Heart left ventricle (tissue), 16 donors: ENCODE measurements around the gene DYNC1I2. TPM values are rescaled to one million over a fixed set of nuclear protein-coding genes. Genes with fewer than 3 reads are reported as not detected.

Experiments used
- ATAC-seq, 4 donors: fragments of 200-7000 bp; cut with Tn5 transposase; one replicate each; pipeline ENCODE4 v1.9.1; 2020 to 2022; ENCODE audit warnings: moderate library complexity in 4 of 4, mild to moderate bottlenecking in 3 of 4, moderate number of reproducible peaks in 1 of 4
- DNase-seq, 5 donors: peaks; one replicate each; pipeline ENCODE4 v3.0.0-alpha.2; 2020
- H3K27ac ChIP-seq, 12 donors: fragments of 200-600 bp; sonication (generic) in 4 of 12; one replicate each; pipeline versions ENCODE4 v1.5.0 to v1.8.0; 2016 to 2022; ENCODE audit warnings: mild to moderate bottlenecking in 2 of 12
- H3K27me3 ChIP-seq, 9 donors: fragments of 200-600 bp; sonication (generic) in 2 of 9; one replicate each; pipeline versions ENCODE4 v1.5.1 to v1.8.0; 2016 to 2022; ENCODE audit warnings: mild to moderate bottlenecking in 3 of 9
- H3K36me3 ChIP-seq, 9 donors: fragments of 200-600 bp; sonication (generic) in 2 of 9; one replicate each; pipeline versions ENCODE4 v1.5.0 to v1.8.0; 2018 to 2022; ENCODE audit warnings: mild to moderate bottlenecking in 2 of 9
- H3K4me1 ChIP-seq, 12 donors: fragments of 200-600 bp; sonication (generic) in 4 of 12; one replicate each; pipeline versions ENCODE4 v1.5.0 to v1.8.0; 2016 to 2022; ENCODE audit warnings: mild to moderate bottlenecking in 3 of 12
- H3K4me3 ChIP-seq, 12 donors: fragments of 200-600 bp; sonication (generic) in 4 of 12; one replicate each; pipeline versions ENCODE4 v1.5.0 to v1.8.0; 2017 to 2022; ENCODE audit warnings: mild to moderate bottlenecking in 9 of 12, moderate library complexity in 4 of 12
- H3K9me3 ChIP-seq, 12 donors: fragments of 200-600 bp; sonication (generic) in 4 of 12; one replicate each; pipeline versions ENCODE4 v1.5.0 to v1.8.0; 2016 to 2022; ENCODE audit warnings: mild to moderate bottlenecking in 1 of 12
- POLR2A ChIP-seq, 2 donors: fragments of 450-650 bp; IDR thresholded peaks; one replicate each; pipeline ENCODE4 v1.6.1; 2017; ENCODE audit warnings: antibody characterized with exemption in 2 of 2, mild to moderate bottlenecking in 2 of 2, moderate library complexity in 2 of 2
- WGBS, 4 donors: extraction: QIAGEN DNeasy Blood & Tissue Kit in 2 of 4; methylation state at CpG; one replicate each; pipeline versions ENCODE4 v1.1.5 to v1.1.7; 2013 to 2018; 5-methylcytosine and 5-hydroxymethylcytosine counted together
- intact Hi-C, 10 donors: fragments of 100-400 bp; cut with DNase I; formaldehyde crosslinking; loops; one replicate each; pipeline versions ENCODE4 v1.11.1 to v1.14.2; 2022
- polyA plus RNA-seq, 2 donors: library from polyadenylated mRNA; stranded (reverse); fragments of 200-250 nt; gene quantifications; one replicate each; pipeline ENCODE4 v1.2.3, GENCODE V29; 2013
- total RNA-seq, 9 donors: library from RNA; depleted of rRNA in 2 of 9; stranded (reverse); fragments of >200 nt in 2 of 9; fragmentation: NEBNext Ultra II Directional in 3 of 9; extraction: Animal tissue kit (Norgen Biotek cat#: 25700) in 3 of 9; gene quantifications; one replicate each; pipeline versions ENCODE4 v1.1.0 to v1.2.4, GENCODE V29; 2016 to 2023
- TF ChIP-seq, protein P1 (sequence below), 12 donors: fragments of 200-600 bp; sonication (generic) in 4 of 12; IDR thresholded peaks; one replicate each; pipeline versions ENCODE4 v1.5.0 to v1.8.0; 2018 to 2022; ENCODE audit warnings: antibody characterized with exemption in 12 of 12, mild to moderate bottlenecking in 5 of 12
- donor health status: ischemic (EF 13 %, LVEDD 7.1; RV severe dilation, severe dysfunction).
- donor health status: healthy with polysubstance abuse.
- donor health status: DM: no; HTN: yes; CAD: no.
- donor health status: DM: no; HTN: no; CAD: no.
- donor health status: ischemic (EF 25% LVEDD 6.9; RV normal size, moderate dysfunction).
- donor health status: ischemic (EF 25% LVEDD 5.7; RV mildly dilated, moderate dysfunction).
- donor health status: healthy.
- donor health status: DM: yes; HTN: yes; CAD: no.
- donor health status: ischemic (EF 35%, LVEDD 5.7; RV mildly dilated, moderate dysfunction).
- donor health status: nonischemic (EF 11% LVEDD 7.7; RV severe dilation, severe dysfunction).
- donor health status: DM: yes; HTN: yes; CAD: no.
- donor health status: PGD.
- donor health status: ischemic (EF 29% LVEDD 5.4; RV normal size, mild dysfunction).
- donor health status: nonischemic (EF 23%, LVEDD 6.1; RV moderate dilation, normal function).

DYNC1I2 gene
- total and polyA plus RNA-seq, 11 donors, result 51.5 to 105 (median 74.0) TPM

DNA sequence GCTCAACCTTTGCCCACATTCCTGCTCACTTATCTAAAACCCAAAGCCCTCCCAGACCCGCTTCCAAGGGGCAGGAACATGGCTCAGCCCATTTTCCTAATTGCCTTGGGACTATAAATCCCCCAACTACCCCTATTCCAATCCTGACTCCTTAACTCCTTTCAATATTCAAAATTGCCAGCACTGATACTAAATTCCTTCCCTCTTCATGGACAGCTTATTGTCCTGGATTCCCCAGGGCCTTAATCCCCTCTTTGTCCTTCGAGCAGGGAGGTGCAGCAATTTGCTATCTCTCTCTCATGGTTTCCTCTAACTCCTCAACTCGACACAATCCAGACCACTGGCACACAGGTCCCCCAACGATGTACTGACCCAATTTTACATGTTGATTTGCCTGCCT is 107.6 kb downstream of the DYNC1I2 start:
- Histone ChIP-seq H3K27me3 (no peaks in the 10 kb centered on the region), H3K36me3 (peaks cover 0 to 71% (median 51%) of the 10 kb centered on the region in 9 donors), H3K4me3 (no peak overlapping the region), H3K4me1 (peaks cover 0 to 12% (median 3%) of the 10 kb centered on the region in 12 donors), H3K9me3 (no peaks in the 10 kb centered on the region), H3K27ac (no peak overlapping the region)
- TF ChIP-seq, protein P1, sequence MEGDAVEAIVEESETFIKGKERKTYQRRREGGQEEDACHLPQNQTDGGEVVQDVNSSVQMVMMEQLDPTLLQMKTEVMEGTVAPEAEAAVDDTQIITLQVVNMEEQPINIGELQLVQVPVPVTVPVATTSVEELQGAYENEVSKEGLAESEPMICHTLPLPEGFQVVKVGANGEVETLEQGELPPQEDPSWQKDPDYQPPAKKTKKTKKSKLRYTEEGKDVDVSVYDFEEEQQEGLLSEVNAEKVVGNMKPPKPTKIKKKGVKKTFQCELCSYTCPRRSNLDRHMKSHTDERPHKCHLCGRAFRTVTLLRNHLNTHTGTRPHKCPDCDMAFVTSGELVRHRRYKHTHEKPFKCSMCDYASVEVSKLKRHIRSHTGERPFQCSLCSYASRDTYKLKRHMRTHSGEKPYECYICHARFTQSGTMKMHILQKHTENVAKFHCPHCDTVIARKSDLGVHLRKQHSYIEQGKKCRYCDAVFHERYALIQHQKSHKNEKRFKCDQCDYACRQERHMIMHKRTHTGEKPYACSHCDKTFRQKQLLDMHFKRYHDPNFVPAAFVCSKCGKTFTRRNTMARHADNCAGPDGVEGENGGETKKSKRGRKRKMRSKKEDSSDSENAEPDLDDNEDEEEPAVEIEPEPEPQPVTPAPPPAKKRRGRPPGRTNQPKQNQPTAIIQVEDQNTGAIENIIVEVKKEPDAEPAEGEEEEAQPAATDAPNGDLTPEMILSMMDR (IDR thresholded peaks at IDR 0.05), result no peak
- no peak for TF ChIP-seq POLR2A (IDR thresholded peaks at IDR 0.05)
- ATAC-seq (no peak), DNase-seq (no peak)
- intact Hi-C loops, result loop anchor here in 1 of 10 donors (5.0 kb wide), 1 partner anchor 32 kb away; no protein-coding TSS in a partner anchor
- 36 to 47% (median 38%) methylated on average over 4 of the region's 4 CpGs for WGBS, 4 donors

Other genes with a start within 250 kb of the DYNC1I2 start
- gene CYBRD1, start 165.0 kb upstream of the DYNC1I2 start, total RNA-seq, result 100 to 1,000 TPM in 1 of 9 donors, 10 to 100 TPM in 8; 19.3 to 138 (median 49.9) TPM
- 10 to 100 TPM; 21.8 to 28.2 TPM for gene CYBRD1, start 165.0 kb upstream of the DYNC1I2 start, polyA plus RNA-seq
- 100 to 1,000 TPM in 7 of 9 donors, 10 to 100 TPM in 2; 74.8 to 128 (median 120) TPM for gene SLC25A12, start 206.8 kb downstream of the DYNC1I2 start, total RNA-seq
- gene SLC25A12, start 206.8 kb downstream of the DYNC1I2 start, polyA plus RNA-seq, result 10 to 100 TPM; 45.8 to 65.7 TPM
- 10 to 100 TPM; 22.2 to 43.1 (median 34.1) TPM for gene HAT1, start 235.0 kb downstream of the DYNC1I2 start, total RNA-seq
- gene HAT1, start 235.0 kb downstream of the DYNC1I2 start, polyA plus RNA-seq, result 10 to 100 TPM in 1 of 2 donors, 1 to 10 TPM in 1; 9.9 to 60.7 TPM